Left ventricle myocardium inferior (tissue), 1 donor: Measurements from ENCODE around the gene MRFAP1. TPM values are rescaled to one million over a fixed set of nuclear protein-coding genes. Genes with fewer than 3 reads are reported as not detected.

Source experiments
- DNase-seq: peaks from one replicate; pipeline ENCODE4 v3.0.0-alpha.2; 2020
- H3K27ac ChIP-seq: fragments of 200-600 bp; replicated peaks from 2 replicates; pipeline ENCODE4 v1.8.0; 2021
- H3K27me3 ChIP-seq: fragments of 200-600 bp; 2 replicates; pipeline ENCODE4 v1.8.0; 2021; ENCODE audit warnings: low read depth
- H3K36me3 ChIP-seq: fragments of 200-600 bp; 2 replicates; pipeline ENCODE4 v1.8.0; 2021
- H3K4me1 ChIP-seq: fragments of 200-600 bp; 2 replicates; pipeline ENCODE4 v1.8.0; 2021
- H3K4me3 ChIP-seq: fragments of 200-600 bp; 2 replicates; pipeline ENCODE4 v1.8.0; 2021; ENCODE audit warnings: mild to moderate bottlenecking, moderate library complexity
- H3K9me3 ChIP-seq: fragments of 200-600 bp; replicated peaks from 2 replicates; pipeline ENCODE4 v1.8.0; 2021
- CTCF ChIP-seq: fragments of 200-600 bp; IDR thresholded peaks from 2 replicates; pipeline ENCODE4 v1.8.0; 2021; ENCODE audit warnings: antibody characterized with exemption, mild to moderate bottlenecking, borderline replicate concordance
- intact Hi-C: fragments of 100-400 bp; cut with micrococcal nuclease; formaldehyde crosslinking; loops from one replicate; pipeline ENCODE4 v1.11.0; 2022
- total RNA-seq: library from RNA; stranded (reverse); fragmentation: NEBNext Ultra II Directional; extraction: Animal tissue kit (Norgen Biotek cat#: 25700); gene quantifications from one replicate; pipeline ENCODE4 v1.2.1, GENCODE V29; 2021
- donor health status: DM: no; HTN: yes; CAD: no; lungs with severe emphysema.

Gene MRFAP1
- total RNA-seq, 1 donor from 2014 or later: 223 TPM

DNA sequence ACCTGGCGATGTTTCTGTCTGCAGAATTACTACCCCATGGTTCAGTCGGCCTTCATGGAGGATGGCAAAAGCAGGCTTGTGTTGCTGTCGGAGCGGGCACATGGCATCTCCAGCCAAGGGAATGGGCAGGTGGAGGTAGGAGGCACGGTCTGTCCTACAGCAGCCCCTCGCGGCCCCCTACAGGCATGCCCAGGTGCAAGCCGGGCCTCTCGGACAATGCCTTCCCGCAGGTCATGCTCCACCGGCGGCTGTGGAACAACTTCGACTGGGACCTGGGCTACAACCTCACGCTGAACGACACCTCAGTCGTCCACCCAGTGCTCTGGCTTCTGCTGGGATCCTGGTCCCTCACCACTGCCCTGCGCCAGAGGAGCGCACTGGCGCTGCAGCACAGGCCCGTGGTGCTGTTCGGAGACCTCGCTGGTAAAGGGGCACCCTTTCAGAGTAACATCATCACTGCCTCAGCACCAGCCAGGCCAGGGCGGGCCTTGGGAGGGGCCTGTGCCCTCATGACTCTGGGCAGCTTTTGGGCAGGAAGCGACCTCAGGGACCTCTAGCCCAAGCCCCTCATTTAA is 29.5 kb upstream of the MRFAP1 start:
- intact Hi-C loops: no loop called here
- Histone ChIP-seq H3K36me3 (peaks cover 76% of the 10 kb centered on the region), H3K9me3 (no peaks in the 10 kb centered on the region), H3K27me3 (no peaks in the 10 kb centered on the region), H3K4me3 (no peak overlapping the region), H3K4me1 (no peaks in the 10 kb centered on the region), H3K27ac (no peak overlapping the region)
- no peak for TF ChIP-seq CTCF
- DNase-seq: no peak

- peaks cover 70% of the 10 kb centered on the region for H3K36me3 ChIP-seq
- intact Hi-C loops: no loop called here
Measured at GRCh38 chr4:6612961-6613675, 27.4 kb upstream of the MRFAP1 start.

DNA sequence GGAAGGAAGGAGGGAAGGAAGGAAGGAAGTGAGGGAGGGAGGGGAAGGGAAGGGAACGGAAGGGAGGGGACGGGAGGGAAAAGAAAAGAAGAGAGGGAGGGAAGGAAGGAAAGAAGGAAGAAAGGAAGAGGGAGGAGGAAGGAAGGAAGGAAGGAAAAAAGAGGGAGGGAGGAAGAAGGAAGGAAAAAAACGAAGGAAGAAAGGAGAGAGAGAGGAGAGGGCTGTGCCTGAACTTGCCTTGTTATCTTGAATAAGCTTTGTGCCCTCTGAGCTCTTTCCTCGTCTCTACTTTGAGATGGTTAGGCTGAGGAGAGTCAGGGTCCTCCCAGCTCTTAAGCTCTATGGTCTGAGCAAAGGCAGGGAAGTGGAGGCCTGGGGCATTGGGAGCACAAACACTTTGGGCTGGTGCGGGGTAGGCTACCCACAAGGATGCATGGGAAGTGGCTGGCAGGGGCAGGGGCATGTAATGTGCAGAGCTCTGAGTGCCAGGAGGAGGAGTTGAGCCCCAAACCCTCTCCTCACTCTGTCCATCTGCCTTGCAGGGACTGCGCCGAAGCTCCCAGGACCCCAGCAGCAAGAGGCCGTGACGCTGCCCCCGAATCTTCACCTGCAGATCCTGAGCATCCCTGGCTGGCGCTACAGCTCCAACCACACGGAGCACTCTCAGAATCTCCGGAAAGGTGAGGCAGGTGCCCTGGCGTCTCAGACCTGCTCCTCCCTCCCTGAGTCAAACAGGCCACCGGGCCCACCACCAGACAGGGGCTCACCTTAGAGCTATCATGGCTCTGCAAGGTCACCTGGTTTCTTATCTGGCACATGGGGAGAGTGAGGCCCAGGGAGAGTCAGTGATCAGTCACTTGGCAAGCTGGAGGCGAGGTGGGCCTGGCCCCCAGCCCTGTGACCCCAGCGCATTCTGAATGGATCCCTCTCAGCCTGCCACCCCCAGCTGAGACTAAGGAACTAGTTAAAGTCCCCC is 26.5 kb upstream of the MRFAP1 start:
- TF ChIP-seq CTCF: no peak
- no peak for DNase-seq
- no peaks in the 10 kb centered on the region for H3K9me3 ChIP-seq
- no peaks in the 10 kb centered on the region for H3K4me1 ChIP-seq
- H3K27ac ChIP-seq: no peak overlapping the region
- H3K36me3 ChIP-seq: peaks cover 76% of the 10 kb centered on the region
- intact Hi-C loops: no loop called here
- no peak overlapping the region for H3K4me3 ChIP-seq
- H3K27me3 ChIP-seq: no peaks in the 10 kb centered on the region

More at GRCh38 chr4:6612961-6613675, 27.4 kb upstream of the MRFAP1 start:
- Histone ChIP-seq H3K4me3 (no peak overlapping the region), H3K9me3 (no peaks in the 10 kb centered on the region), H3K27me3 (no peaks in the 10 kb centered on the region), H3K27ac (no peak overlapping the region), H3K4me1 (no peaks in the 10 kb centered on the region)
- DNase-seq: no peak
- TF ChIP-seq CTCF: no peak

GRCh38 chr4:6614701-6615230 is 25.7 kb upstream of the MRFAP1 start:
- Histone ChIP-seq H3K27me3 (no peaks in the 10 kb centered on the region), H3K4me3 (no peak overlapping the region), H3K4me1 (no peaks in the 10 kb centered on the region), H3K27ac (no peak overlapping the region), H3K9me3 (no peaks in the 10 kb centered on the region), H3K36me3 (peaks cover 78% of the 10 kb centered on the region)
- TF ChIP-seq CTCF: no peak
- no peak for DNase-seq
- intact Hi-C loops: no loop called here
